IPS-20b (cell line): ENCODE measurements around the gene CLSTN2.

ENCODE experiments used
- H3K27ac ChIP-seq: one replicate; pipeline ENCODE4 v1.5.1; 2013; ENCODE audit warnings: low read length
- H3K27me3 ChIP-seq: 2 replicates; pipeline ENCODE4 v1.6.1; 2013; ENCODE audit warnings: mild to moderate bottlenecking, low read length, inconsistent platforms; ENCODE audit not compliant: insufficient read depth
- H3K36me3 ChIP-seq: 2 replicates; pipeline ENCODE4 v1.6.1; 2013; ENCODE audit warnings: low read depth, mild to moderate bottlenecking, inconsistent platforms, low read length, moderate library complexity; ENCODE audit not compliant: insufficient read depth
- H3K4me1 ChIP-seq: 2 replicates; pipeline ENCODE4 v1.6.1; 2013; ENCODE audit warnings: mild to moderate bottlenecking, control low read depth, inconsistent platforms, low read length, moderate library complexity; ENCODE audit not compliant: insufficient read depth
- H3K4me3 ChIP-seq: 2 replicates; pipeline ENCODE4 v1.5.1; 2013; ENCODE audit warnings: mild to moderate bottlenecking, low read length, inconsistent platforms
- H3K9ac ChIP-seq: 2 replicates; pipeline ENCODE4 v1.6.1; 2013; ENCODE audit warnings: low read depth, mild to moderate bottlenecking, inconsistent platforms, low read length, moderate library complexity
- H3K9me3 ChIP-seq: 2 replicates; pipeline ENCODE4 v1.6.1; 2013; ENCODE audit warnings: mild to moderate bottlenecking, low read depth, low read length, inconsistent platforms; ENCODE audit not compliant: insufficient read depth

The CLSTN2 gene

GRCh38 chr3:140552403-140552802 lies 617.4 kb downstream of the CLSTN2 start:
- Histone ChIP-seq H3K9me3 (no peaks in the 10 kb centered on the region), H3K27ac (no peak overlapping the region), H3K4me3 (no peak overlapping the region), H3K9ac (no peak overlapping the region), H3K4me1 (no peaks in the 10 kb centered on the region), H3K27me3 (no peaks in the 10 kb centered on the region), H3K36me3 (no peaks in the 10 kb centered on the region)

GRCh38 chr3:140552898-140553297 lies 617.9 kb downstream of the CLSTN2 start:
- Histone ChIP-seq H3K9ac (no peak overlapping the region), H3K4me3 (no peak overlapping the region), H3K36me3 (no peaks in the 10 kb centered on the region), H3K27ac (no peak overlapping the region), H3K9me3 (no peaks in the 10 kb centered on the region), H3K4me1 (no peaks in the 10 kb centered on the region), H3K27me3 (no peaks in the 10 kb centered on the region)

- Histone ChIP-seq H3K36me3 (no peaks in the 10 kb centered on the region), H3K9me3 (no peaks in the 10 kb centered on the region), H3K4me3 (no peak overlapping the region), H3K27me3 (no peaks in the 10 kb centered on the region), H3K4me1 (no peaks in the 10 kb centered on the region), H3K9ac (no peak overlapping the region), H3K27ac (no peak overlapping the region)
Measured at GRCh38 chr3:140553591-140553990, 618.6 kb downstream of the CLSTN2 start.

GRCh38 chr3:140555666-140556065 lies 620.7 kb downstream of the CLSTN2 start:
- H3K9me3 ChIP-seq = no peaks in the 10 kb centered on the region
- H3K27me3 ChIP-seq = no peaks in the 10 kb centered on the region
- H3K4me1 ChIP-seq = no peaks in the 10 kb centered on the region
- H3K9ac ChIP-seq = no peak overlapping the region
- H3K36me3 ChIP-seq = no peaks in the 10 kb centered on the region
- H3K27ac ChIP-seq = no peak overlapping the region
- H3K4me3 ChIP-seq = no peak overlapping the region

- Histone ChIP-seq H3K27ac (no peak overlapping the region), H3K4me1 (no peaks in the 10 kb centered on the region), H3K9me3 (no peaks in the 10 kb centered on the region), H3K9ac (no peak overlapping the region), H3K27me3 (no peaks in the 10 kb centered on the region), H3K4me3 (no peak overlapping the region), H3K36me3 (no peaks in the 10 kb centered on the region)
Measured at GRCh38 chr3:140557476-140557875, 622.5 kb downstream of the CLSTN2 start.

GRCh38 chr3:140559546-140559945 lies 624.6 kb downstream of the CLSTN2 start:
- no peaks in the 10 kb centered on the region for H3K36me3 ChIP-seq
- no peak overlapping the region for H3K27ac ChIP-seq
- no peaks in the 10 kb centered on the region for H3K27me3 ChIP-seq
- no peaks in the 10 kb centered on the region for H3K4me1 ChIP-seq
- no peaks in the 10 kb centered on the region for H3K9me3 ChIP-seq
- no peak overlapping the region for H3K9ac ChIP-seq
- no peak overlapping the region for H3K4me3 ChIP-seq

GRCh38 chr3:140563206-140563760 lies 628.3 kb downstream of the CLSTN2 start:
- H3K4me3 ChIP-seq = no peak overlapping the region
- no peak overlapping the region for H3K9ac ChIP-seq
- H3K36me3 ChIP-seq = no peaks in the 10 kb centered on the region
- no peaks in the 10 kb centered on the region for H3K4me1 ChIP-seq
- H3K27ac ChIP-seq = no peak overlapping the region
- H3K27me3 ChIP-seq = no peaks in the 10 kb centered on the region
- no peaks in the 10 kb centered on the region for H3K9me3 ChIP-seq

- H3K9me3 ChIP-seq = no peaks in the 10 kb centered on the region
- H3K27ac ChIP-seq = no peak overlapping the region
- H3K36me3 ChIP-seq = no peaks in the 10 kb centered on the region
- no peaks in the 10 kb centered on the region for H3K27me3 ChIP-seq
- H3K4me3 ChIP-seq = no peak overlapping the region
- no peaks in the 10 kb centered on the region for H3K4me1 ChIP-seq
- H3K9ac ChIP-seq = no peak overlapping the region
Measured at GRCh38 chr3:140568131-140568530, 633.1 kb downstream of the CLSTN2 start.

GRCh38 chr3:140568842-140569520 lies 634.0 kb downstream of the CLSTN2 start:
- Histone ChIP-seq H3K4me3 (no peak overlapping the region), H3K27ac (no peak overlapping the region)

GRCh38 chr3:140570602-140571001 lies 635.6 kb downstream of the CLSTN2 start:
- no peak overlapping the region for H3K4me3 ChIP-seq
- H3K4me1 ChIP-seq = no peaks in the 10 kb centered on the region
- no peaks in the 10 kb centered on the region for H3K36me3 ChIP-seq
- no peaks in the 10 kb centered on the region for H3K27me3 ChIP-seq
- no peaks in the 10 kb centered on the region for H3K9me3 ChIP-seq
- no peak overlapping the region for H3K27ac ChIP-seq
- no peak overlapping the region for H3K9ac ChIP-seq

More at GRCh38 chr3:140568842-140569520, 634.0 kb downstream of the CLSTN2 start:
- no peaks in the 10 kb centered on the region for H3K4me1 ChIP-seq
- H3K27me3 ChIP-seq = no peaks in the 10 kb centered on the region
- no peak overlapping the region for H3K9ac ChIP-seq
- H3K9me3 ChIP-seq = no peaks in the 10 kb centered on the region
- H3K36me3 ChIP-seq = no peaks in the 10 kb centered on the region

GRCh38 chr3:140571836-140572235 lies 636.9 kb downstream of the CLSTN2 start:
- Histone ChIP-seq H3K27me3 (no peaks in the 10 kb centered on the region), H3K9me3 (no peaks in the 10 kb centered on the region), H3K4me1 (no peaks in the 10 kb centered on the region), H3K4me3 (no peak overlapping the region), H3K36me3 (no peaks in the 10 kb centered on the region), H3K9ac (no peak overlapping the region), H3K27ac (no peak overlapping the region)

- Histone ChIP-seq H3K27ac (no peak overlapping the region), H3K4me3 (no peak overlapping the region), H3K9me3 (no peaks in the 10 kb centered on the region), H3K36me3 (no peaks in the 10 kb centered on the region), H3K27me3 (no peaks in the 10 kb centered on the region), H3K9ac (no peak overlapping the region), H3K4me1 (no peaks in the 10 kb centered on the region)
Measured at GRCh38 chr3:140572334-140572733, 637.3 kb downstream of the CLSTN2 start.
